H1 (cell line): ENCODE data around the gene BBS12. TPM values are rescaled to one million over a fixed set of nuclear protein-coding genes. Genes with fewer than 3 reads are reported as not detected.
A peak's percentile ranks its signal among the peaks of the same experiment; 100 is the strongest.

ENCODE experiments used
- KDM5A ChIP-seq: fragments of 200-600 bp; IDR thresholded peaks from 2 replicates; pipeline ENCODE4 v1.7.1; 2012; ENCODE audit warnings: mild to moderate bottlenecking, low read length, inconsistent platforms, mixed read lengths
- PHF8 ChIP-seq: fragments of 200-600 bp; sonication (generic); conservative IDR thresholded peaks from 2 replicates; pipeline ENCODE4 v1.7.1; 2012; ENCODE audit warnings: low read depth, mild to moderate bottlenecking, inconsistent platforms, low read length, moderate library complexity
- SIN3A ChIP-seq, 2 experiments: IDR thresholded peaks in 1 of 2; conservative IDR thresholded peaks in 1 of 2; 2 replicates each; pipeline ENCODE4 v1.6.1; 2011 to 2012; ENCODE audit warnings: low read length in 2 of 2, improper control_type of control experiment in 1 of 2, low read depth in 1 of 2, mild to moderate bottlenecking in 1 of 2
- SRF ChIP-seq: IDR thresholded peaks from 2 replicates; pipeline ENCODE4 v1.6.1; 2011; ENCODE audit warnings: mild to moderate bottlenecking, low read depth, low read length, moderate library complexity
- TAF7 ChIP-seq: optimal IDR thresholded peaks from 2 replicates; pipeline ENCODE3; 2011; ENCODE audit warnings: low read depth, mild to moderate bottlenecking, inconsistent platforms, low read length, moderate library complexity, borderline replicate concordance
- TCF12 ChIP-seq: IDR thresholded peaks from 2 replicates; pipeline ENCODE4 v1.6.1; 2011; ENCODE audit warnings: low read depth, mild to moderate bottlenecking, low read length
- polyA plus RNA-seq, 7 experiments: library from polyadenylated mRNA; depleted of rRNA in 3 of 7; stranded (reverse) in 5 of 7; unstranded in 2 of 7; fragments of >200 nt in 5 of 7; fragments of 200-250 nt in 2 of 7; gene quantifications; 1 replicate in 5 of 7; 2 replicates in 1 of 7; 4 replicates in 1 of 7; pipeline versions ENCODE4 v1.2.1 to v1.2.3, GENCODE V29; 2011 to 2013; ENCODE audit warnings: missing spikeins in 2 of 7, mixed read lengths in 2 of 7
- total RNA-seq: library from RNA; stranded (reverse); fragmentation: NEBNext Ultra II Directional; extraction: Animal tissue kit (Norgen Biotek cat#: 25700); gene quantifications from 2 replicates; pipeline ENCODE4 v1.2.1, GENCODE V29; 2021
- TF ChIP-seq, protein P1 (sequence below): fragments of 300-600 bp; sonication (generic); IDR thresholded peaks from 2 replicates; pipeline ENCODE4 v1.7.1; 2012; ENCODE audit warnings: low read length, moderate library complexity, mild to moderate bottlenecking, inconsistent platforms; ENCODE audit not compliant: insufficient replicate concordance

The BBS12 gene
- total and polyA plus RNA-seq, 2 of the 8 experiments (the other 6 are each of a cell fraction or from before 2014, with no cell fraction given): 0.88 to 2.6 TPM

DNA sequence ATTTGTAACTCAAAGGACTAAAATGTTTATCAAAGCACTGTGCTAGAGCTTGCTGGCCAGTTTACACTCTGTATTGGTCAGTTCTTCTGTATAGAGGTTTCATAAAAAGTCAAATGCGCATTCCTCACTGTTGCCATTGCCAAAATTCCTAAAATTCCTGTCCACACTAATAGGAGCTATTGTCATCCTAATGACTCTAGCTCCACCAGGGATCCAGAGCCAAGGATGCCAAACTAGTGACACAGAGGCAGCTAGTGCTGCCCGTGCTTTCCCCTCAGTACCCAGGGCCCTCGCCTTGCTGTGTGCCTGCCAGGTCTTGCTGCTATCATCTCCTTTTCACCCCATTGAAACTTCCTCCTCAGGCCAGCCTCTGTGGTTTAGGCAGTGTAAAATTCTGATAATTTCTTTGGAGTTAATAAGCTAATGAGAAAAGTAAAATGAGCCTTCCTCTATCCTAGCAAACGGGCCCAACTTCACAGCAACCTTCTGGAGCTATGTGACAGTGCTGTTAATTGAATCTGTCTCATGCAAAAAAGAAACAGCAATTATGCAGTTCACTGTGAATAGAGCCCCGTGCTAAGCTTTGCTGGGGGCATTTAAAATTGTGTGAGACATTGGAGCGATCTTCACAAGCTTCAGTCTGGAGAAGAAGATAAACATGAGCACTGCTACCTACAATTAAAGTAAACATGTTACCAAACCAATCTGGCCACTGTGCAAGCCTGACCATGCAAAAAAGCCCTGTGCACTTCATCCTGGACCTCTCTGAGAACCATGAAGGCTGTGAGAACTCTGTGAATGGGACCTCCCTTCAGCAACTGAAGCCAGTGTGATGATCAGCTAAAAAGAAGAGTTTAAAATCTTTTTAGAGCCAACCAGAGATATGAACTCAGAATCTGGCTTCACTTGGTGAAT is 51.1 kb downstream of the BBS12 start (continued):
- TF ChIP-seq SIN3A (conservative IDR thresholded peaks at IDR 0.05 in 1 of 2, IDR thresholded peaks at IDR 0.05 in 1 of 2; ENCODE audit: low read depth in 1 of 2, low read length in 2 of 2): peak in 1 of 2 experiments; percentile 81; a peak in 2 of 4 replicates
- no peak for TF ChIP-seq SRF
- no peak for TF ChIP-seq PHF8
- TF ChIP-seq TAF7: peak; percentile 82
- TF ChIP-seq TCF12: no peak
- TF ChIP-seq, protein P1, sequence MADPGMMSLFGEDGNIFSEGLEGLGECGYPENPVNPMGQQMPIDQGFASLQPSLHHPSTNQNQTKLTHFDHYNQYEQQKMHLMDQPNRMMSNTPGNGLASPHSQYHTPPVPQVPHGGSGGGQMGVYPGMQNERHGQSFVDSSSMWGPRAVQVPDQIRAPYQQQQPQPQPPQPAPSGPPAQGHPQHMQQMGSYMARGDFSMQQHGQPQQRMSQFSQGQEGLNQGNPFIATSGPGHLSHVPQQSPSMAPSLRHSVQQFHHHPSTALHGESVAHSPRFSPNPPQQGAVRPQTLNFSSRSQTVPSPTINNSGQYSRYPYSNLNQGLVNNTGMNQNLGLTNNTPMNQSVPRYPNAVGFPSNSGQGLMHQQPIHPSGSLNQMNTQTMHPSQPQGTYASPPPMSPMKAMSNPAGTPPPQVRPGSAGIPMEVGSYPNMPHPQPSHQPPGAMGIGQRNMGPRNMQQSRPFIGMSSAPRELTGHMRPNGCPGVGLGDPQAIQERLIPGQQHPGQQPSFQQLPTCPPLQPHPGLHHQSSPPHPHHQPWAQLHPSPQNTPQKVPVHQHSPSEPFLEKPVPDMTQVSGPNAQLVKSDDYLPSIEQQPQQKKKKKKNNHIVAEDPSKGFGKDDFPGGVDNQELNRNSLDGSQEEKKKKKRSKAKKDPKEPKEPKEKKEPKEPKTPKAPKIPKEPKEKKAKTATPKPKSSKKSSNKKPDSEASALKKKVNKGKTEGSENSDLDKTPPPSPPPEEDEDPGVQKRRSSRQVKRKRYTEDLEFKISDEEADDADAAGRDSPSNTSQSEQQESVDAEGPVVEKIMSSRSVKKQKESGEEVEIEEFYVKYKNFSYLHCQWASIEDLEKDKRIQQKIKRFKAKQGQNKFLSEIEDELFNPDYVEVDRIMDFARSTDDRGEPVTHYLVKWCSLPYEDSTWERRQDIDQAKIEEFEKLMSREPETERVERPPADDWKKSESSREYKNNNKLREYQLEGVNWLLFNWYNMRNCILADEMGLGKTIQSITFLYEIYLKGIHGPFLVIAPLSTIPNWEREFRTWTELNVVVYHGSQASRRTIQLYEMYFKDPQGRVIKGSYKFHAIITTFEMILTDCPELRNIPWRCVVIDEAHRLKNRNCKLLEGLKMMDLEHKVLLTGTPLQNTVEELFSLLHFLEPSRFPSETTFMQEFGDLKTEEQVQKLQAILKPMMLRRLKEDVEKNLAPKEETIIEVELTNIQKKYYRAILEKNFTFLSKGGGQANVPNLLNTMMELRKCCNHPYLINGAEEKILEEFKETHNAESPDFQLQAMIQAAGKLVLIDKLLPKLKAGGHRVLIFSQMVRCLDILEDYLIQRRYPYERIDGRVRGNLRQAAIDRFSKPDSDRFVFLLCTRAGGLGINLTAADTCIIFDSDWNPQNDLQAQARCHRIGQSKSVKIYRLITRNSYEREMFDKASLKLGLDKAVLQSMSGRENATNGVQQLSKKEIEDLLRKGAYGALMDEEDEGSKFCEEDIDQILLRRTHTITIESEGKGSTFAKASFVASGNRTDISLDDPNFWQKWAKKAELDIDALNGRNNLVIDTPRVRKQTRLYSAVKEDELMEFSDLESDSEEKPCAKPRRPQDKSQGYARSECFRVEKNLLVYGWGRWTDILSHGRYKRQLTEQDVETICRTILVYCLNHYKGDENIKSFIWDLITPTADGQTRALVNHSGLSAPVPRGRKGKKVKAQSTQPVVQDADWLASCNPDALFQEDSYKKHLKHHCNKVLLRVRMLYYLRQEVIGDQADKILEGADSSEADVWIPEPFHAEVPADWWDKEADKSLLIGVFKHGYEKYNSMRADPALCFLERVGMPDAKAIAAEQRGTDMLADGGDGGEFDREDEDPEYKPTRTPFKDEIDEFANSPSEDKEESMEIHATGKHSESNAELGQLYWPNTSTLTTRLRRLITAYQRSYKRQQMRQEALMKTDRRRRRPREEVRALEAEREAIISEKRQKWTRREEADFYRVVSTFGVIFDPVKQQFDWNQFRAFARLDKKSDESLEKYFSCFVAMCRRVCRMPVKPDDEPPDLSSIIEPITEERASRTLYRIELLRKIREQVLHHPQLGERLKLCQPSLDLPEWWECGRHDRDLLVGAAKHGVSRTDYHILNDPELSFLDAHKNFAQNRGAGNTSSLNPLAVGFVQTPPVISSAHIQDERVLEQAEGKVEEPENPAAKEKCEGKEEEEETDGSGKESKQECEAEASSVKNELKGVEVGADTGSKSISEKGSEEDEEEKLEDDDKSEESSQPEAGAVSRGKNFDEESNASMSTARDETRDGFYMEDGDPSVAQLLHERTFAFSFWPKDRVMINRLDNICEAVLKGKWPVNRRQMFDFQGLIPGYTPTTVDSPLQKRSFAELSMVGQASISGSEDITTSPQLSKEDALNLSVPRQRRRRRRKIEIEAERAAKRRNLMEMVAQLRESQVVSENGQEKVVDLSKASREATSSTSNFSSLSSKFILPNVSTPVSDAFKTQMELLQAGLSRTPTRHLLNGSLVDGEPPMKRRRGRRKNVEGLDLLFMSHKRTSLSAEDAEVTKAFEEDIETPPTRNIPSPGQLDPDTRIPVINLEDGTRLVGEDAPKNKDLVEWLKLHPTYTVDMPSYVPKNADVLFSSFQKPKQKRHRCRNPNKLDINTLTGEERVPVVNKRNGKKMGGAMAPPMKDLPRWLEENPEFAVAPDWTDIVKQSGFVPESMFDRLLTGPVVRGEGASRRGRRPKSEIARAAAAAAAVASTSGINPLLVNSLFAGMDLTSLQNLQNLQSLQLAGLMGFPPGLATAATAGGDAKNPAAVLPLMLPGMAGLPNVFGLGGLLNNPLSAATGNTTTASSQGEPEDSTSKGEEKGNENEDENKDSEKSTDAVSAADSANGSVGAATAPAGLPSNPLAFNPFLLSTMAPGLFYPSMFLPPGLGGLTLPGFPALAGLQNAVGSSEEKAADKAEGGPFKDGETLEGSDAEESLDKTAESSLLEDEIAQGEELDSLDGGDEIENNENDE: peak; percentile 74
- no peak for TF ChIP-seq KDM5A
